ENCODE data around the gene SLC4A5. TPM values are rescaled to one million over a fixed set of nuclear protein-coding genes. Genes with fewer than 3 reads are reported as not detected.
A peak's percentile ranks its signal among the peaks of the same experiment; 100 is the strongest.

The SLC4A5 gene, protein sequence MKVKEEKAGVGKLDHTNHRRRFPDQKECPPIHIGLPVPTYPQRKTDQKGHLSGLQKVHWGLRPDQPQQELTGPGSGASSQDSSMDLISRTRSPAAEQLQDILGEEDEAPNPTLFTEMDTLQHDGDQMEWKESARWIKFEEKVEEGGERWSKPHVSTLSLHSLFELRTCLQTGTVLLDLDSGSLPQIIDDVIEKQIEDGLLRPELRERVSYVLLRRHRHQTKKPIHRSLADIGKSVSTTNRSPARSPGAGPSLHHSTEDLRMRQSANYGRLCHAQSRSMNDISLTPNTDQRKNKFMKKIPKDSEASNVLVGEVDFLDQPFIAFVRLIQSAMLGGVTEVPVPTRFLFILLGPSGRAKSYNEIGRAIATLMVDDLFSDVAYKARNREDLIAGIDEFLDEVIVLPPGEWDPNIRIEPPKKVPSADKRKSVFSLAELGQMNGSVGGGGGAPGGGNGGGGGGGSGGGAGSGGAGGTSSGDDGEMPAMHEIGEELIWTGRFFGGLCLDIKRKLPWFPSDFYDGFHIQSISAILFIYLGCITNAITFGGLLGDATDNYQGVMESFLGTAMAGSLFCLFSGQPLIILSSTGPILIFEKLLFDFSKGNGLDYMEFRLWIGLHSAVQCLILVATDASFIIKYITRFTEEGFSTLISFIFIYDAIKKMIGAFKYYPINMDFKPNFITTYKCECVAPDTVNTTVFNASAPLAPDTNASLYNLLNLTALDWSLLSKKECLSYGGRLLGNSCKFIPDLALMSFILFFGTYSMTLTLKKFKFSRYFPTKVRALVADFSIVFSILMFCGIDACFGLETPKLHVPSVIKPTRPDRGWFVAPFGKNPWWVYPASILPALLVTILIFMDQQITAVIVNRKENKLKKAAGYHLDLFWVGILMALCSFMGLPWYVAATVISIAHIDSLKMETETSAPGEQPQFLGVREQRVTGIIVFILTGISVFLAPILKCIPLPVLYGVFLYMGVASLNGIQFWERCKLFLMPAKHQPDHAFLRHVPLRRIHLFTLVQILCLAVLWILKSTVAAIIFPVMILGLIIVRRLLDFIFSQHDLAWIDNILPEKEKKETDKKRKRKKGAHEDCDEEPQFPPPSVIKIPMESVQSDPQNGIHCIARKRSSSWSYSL
- 10 to 100 TPM in 1 of 4 donors, 1 to 10 TPM in 3; 3.2 to 30.4 (median 4.2) TPM for total RNA-seq

DNA sequence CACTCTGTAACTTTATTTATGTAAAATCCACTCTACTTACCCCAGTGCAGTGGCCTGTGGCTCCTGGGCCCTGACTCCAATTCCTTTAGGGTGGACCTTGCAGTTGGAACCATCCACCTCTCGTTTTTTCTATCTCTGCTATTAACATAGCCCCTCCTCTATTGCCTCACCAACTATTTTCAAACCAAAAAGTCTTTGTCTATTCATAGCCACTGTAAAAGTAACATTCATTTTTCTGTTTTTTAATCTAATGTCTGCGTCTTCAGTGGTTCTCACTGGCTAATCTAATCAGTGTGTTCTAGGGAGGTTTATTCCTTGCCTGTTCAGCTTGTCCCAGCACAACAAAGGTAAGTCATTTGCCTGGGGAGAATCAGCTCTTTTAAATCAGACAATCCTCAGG is at the start of gene SLC4A5:
Gene SLC4A5 (minus strand): TSS at position 101 of the 400 bp plus-strand sequence. CDS start 28,393 bp downstream, outside the sequence.
- H3K27ac ChIP-seq, result no peak within 1 kb of the TSS
- no peaks in the 10 kb centered on the region for H3K36me3 ChIP-seq
- no peaks in the 10 kb centered on the region for H3K9me3 ChIP-seq
- no peaks in the 10 kb centered on the region for H3K4me1 ChIP-seq
- WGBS, result 77% methylated on average over 2 of the region's 2 CpGs
- TF ChIP-seq, protein P1, sequence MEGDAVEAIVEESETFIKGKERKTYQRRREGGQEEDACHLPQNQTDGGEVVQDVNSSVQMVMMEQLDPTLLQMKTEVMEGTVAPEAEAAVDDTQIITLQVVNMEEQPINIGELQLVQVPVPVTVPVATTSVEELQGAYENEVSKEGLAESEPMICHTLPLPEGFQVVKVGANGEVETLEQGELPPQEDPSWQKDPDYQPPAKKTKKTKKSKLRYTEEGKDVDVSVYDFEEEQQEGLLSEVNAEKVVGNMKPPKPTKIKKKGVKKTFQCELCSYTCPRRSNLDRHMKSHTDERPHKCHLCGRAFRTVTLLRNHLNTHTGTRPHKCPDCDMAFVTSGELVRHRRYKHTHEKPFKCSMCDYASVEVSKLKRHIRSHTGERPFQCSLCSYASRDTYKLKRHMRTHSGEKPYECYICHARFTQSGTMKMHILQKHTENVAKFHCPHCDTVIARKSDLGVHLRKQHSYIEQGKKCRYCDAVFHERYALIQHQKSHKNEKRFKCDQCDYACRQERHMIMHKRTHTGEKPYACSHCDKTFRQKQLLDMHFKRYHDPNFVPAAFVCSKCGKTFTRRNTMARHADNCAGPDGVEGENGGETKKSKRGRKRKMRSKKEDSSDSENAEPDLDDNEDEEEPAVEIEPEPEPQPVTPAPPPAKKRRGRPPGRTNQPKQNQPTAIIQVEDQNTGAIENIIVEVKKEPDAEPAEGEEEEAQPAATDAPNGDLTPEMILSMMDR (IDR thresholded peaks at IDR 0.05), result no peak
- TF ChIP-seq POLR2AphosphoS5 (IDR thresholded peaks at IDR 0.05), result no peak
- TF ChIP-seq EP300 (IDR thresholded peaks at IDR 0.05), result no peak
- no peak for TF ChIP-seq POLR2A (IDR thresholded peaks at IDR 0.05)
- DNase-seq (ENCODE audit: low spot score in 2 of 2), result no peak
- H3K27me3 ChIP-seq, result no peaks in the 10 kb centered on the region
- no peak within 1 kb of the TSS for H3K4me3 ChIP-seq

DNA sequence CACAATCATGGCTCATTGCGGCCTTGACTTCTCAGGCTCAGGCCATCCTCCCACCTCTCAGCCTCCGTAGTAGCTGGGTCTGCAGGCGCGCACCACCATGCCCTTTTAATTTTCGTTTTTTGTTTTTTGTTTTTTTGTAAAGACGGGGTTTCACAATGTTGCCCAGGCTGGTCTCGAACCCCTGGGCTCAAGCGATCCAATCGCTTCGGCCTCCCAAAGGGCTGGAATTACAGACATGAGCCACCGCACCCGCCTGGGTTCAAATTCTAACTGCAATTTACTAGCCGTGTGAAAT is 49.2 kb upstream of the SLC4A5 start:
- no peak for DNase-seq (ENCODE audit: low spot score in 2 of 2)
- peaks cover 40% of the 10 kb centered on the region for H3K4me1 ChIP-seq
- no peaks in the 10 kb centered on the region for H3K27me3 ChIP-seq
- no peaks in the 10 kb centered on the region for H3K9me3 ChIP-seq
- TF ChIP-seq POLR2AphosphoS5 (IDR thresholded peaks at IDR 0.05) (no peak), POLR2A (IDR thresholded peaks at IDR 0.05) (no peak), EP300 (IDR thresholded peaks at IDR 0.05) (no peak)
- TF ChIP-seq, protein P1 (IDR thresholded peaks at IDR 0.05), result no peak
- no peaks in the 10 kb centered on the region for H3K36me3 ChIP-seq
- no peak overlapping the region for H3K27ac ChIP-seq
- WGBS, result 57% methylated on average over 13 of the region's 13 CpGs
- no peak overlapping the region for H3K4me3 ChIP-seq

DNA sequence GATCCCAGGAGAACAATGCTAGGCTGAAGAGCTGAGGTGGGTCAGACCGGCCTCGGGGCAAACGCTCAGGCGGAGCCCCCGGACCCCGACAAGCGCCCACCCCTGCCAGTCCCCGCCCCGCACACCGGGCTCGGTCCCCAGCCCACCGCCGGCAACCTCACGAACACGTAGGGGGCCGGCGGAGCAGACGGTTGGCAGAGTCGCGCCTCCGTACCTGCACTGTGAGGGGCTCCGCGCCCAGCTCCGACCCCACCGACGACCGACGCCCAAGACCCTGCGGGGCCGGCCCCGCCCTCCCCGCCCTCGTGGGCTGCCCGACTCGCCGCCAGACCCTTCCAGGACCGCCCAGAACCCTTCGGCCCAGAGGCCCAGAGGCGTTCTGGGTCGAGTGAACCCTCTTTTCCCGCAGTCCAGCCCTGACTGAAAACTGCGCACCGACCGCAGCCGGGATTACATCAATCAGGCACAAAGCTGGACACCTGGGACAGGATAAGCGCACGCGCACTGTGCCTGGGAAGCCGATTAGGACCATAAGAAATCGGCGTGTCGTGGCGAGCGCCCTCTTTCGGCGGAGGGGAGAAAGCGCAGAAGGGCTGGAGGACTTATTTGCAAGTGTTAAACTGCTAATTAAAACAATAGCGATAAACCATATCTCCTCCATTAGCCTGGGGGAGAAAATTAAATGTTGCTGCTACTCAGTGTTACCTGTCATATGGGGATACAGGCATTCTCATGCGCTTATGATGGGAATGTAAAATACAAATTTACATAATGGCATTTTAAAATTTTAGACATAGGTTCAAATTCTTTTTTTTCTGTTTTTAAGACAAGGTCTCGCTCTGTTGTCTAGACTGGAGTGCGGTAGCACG is 48.6 kb upstream of the SLC4A5 start:
- DNase-seq (ENCODE audit: low spot score in 2 of 2), result peak; percentile 96 to 97
- H3K27me3 ChIP-seq, result no peaks in the 10 kb centered on the region
- TF ChIP-seq EP300 (IDR thresholded peaks at IDR 0.05), result no peak
- peak in 2 of 3 donors; percentile 40 to 60 for TF ChIP-seq POLR2AphosphoS5 (IDR thresholded peaks at IDR 0.05)
- TF ChIP-seq POLR2A (IDR thresholded peaks at IDR 0.05), result no peak
- TF ChIP-seq, protein P1 (IDR thresholded peaks at IDR 0.05), result peak; percentile 81 to 98
- WGBS, result 2% methylated on average over 19 of the region's 62 CpGs
- H3K36me3 ChIP-seq, result no peaks in the 10 kb centered on the region
- H3K4me3 ChIP-seq, result peak overlapping the region; percentile 96
- H3K27ac ChIP-seq, result peak overlapping the region; percentile 94
- H3K4me1 ChIP-seq, result peaks cover 44% of the 10 kb centered on the region
- no peaks in the 10 kb centered on the region for H3K9me3 ChIP-seq

DNA sequence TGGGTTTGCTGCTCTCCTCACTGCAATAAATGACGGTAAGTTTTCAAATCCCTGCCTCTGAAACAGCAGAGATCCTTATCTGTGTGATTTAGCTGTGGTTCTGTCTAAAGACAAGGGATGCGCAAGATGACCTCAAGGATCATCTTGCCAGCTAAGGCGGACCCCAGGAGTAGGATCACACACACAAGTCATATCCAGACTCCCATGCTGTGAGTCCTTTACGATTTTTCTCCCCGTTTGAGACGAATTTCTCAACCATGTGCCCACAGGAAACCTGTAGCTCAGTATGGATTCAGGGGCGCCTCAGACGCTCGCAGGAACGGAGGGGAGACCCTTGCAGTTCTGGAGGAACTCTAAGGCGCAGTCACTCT is 48.0 kb upstream of the SLC4A5 start:
- 0% methylated on average over 11 of the region's 11 CpGs for WGBS
- no peak for TF ChIP-seq POLR2AphosphoS5 (IDR thresholded peaks at IDR 0.05)
- no peak for TF ChIP-seq POLR2A (IDR thresholded peaks at IDR 0.05)
- TF ChIP-seq, protein P1 (IDR thresholded peaks at IDR 0.05), result no peak
- no peak for TF ChIP-seq EP300 (IDR thresholded peaks at IDR 0.05)
- no peaks in the 10 kb centered on the region for H3K36me3 ChIP-seq
- H3K4me1 ChIP-seq, result peaks cover 46% of the 10 kb centered on the region
- no peaks in the 10 kb centered on the region for H3K27me3 ChIP-seq
- H3K27ac ChIP-seq, result peak overlapping the region; percentile 94
- no peak for DNase-seq (ENCODE audit: low spot score in 2 of 2)
- no peaks in the 10 kb centered on the region for H3K9me3 ChIP-seq
- H3K4me3 ChIP-seq, result peak overlapping the region; percentile 96
